Stimulated activated CD8-positive, alpha-beta memory T cell treated with anti-CD3 and anti-CD28 coated beads, Interleukin-7, amount 100 ng/mL, for 1 hour (primary cell): ENCODE measurements around the gene IRF2.
"Not testable (repeated sequence)": the region's sequence is repeated elsewhere in the genome, so short reads cannot be mapped to it uniquely, and the experiment has no call there.

Experiments
- DNase-seq, 2 donors: peaks; one replicate each; pipeline ENCODE4 v3.0.0-alpha.2; 2020; ENCODE audit warnings: low read depth in 2 of 2

Gene IRF2

GRCh38 chr4:184389978-184390900, 84.1 kb downstream of the IRF2 start:
- DNase-seq, result no peak

GRCh38 chr4:184388106-184388505, 86.2 kb downstream of the IRF2 start:
- no peak for DNase-seq

- no peak for DNase-seq
Observed at GRCh38 chr4:184387351-184387750, 87.0 kb downstream of the IRF2 start.

GRCh38 chr4:184386271-184386781, 88.0 kb downstream of the IRF2 start:
- no peak for DNase-seq

- no peak for DNase-seq
Observed at GRCh38 chr4:184385705-184386141, 88.6 kb downstream of the IRF2 start.

GRCh38 chr4:184384810-184385557, 89.4 kb downstream of the IRF2 start:
- no peak for DNase-seq

- no peak for DNase-seq
Observed at GRCh38 chr4:184384056-184384809, 90.1 kb downstream of the IRF2 start.

- DNase-seq, result no peak
Observed at GRCh38 chr4:184383497-184384055, 90.8 kb downstream of the IRF2 start.

GRCh38 chr4:184382189-184382846, 92.0 kb downstream of the IRF2 start:
- no peak for DNase-seq

- DNase-seq, result no peak
Observed at GRCh38 chr4:184380707-184381106, 93.6 kb downstream of the IRF2 start.

- DNase-seq, result not testable (repeated sequence)
Observed at GRCh38 chr4:184380214-184380613, 94.1 kb downstream of the IRF2 start.

GRCh38 chr4:184376923-184377322, 97.4 kb downstream of the IRF2 start:
- no peak for DNase-seq

- no peak for DNase-seq
Observed at GRCh38 chr4:184376126-184376838, 98.1 kb downstream of the IRF2 start.

- DNase-seq, result not testable (repeated sequence)
Observed at GRCh38 chr4:184375623-184376022, 98.7 kb downstream of the IRF2 start.

GRCh38 chr4:184375027-184375426, 99.3 kb downstream of the IRF2 start:
- no peak for DNase-seq

GRCh38 chr4:184373886-184374405, 100.4 kb downstream of the IRF2 start:
- no peak for DNase-seq

GRCh38 chr4:184371390-184371787, 103.0 kb downstream of the IRF2 start:
- DNase-seq, result no peak

- DNase-seq, result no peak
Observed at GRCh38 chr4:184370711-184371389, 103.5 kb downstream of the IRF2 start.

- no peak for DNase-seq
Observed at GRCh38 chr4:184369871-184370270, 104.5 kb downstream of the IRF2 start.
